Measurements from ENCODE around the gene CD52. TPM values are rescaled to one million over a fixed set of nuclear protein-coding genes. Genes with fewer than 3 reads are reported as not detected.

The CD52 gene
- total and polyA plus RNA-seq, 7 donors: 2.1 to 4.2 (median 3.9) TPM

DNA sequence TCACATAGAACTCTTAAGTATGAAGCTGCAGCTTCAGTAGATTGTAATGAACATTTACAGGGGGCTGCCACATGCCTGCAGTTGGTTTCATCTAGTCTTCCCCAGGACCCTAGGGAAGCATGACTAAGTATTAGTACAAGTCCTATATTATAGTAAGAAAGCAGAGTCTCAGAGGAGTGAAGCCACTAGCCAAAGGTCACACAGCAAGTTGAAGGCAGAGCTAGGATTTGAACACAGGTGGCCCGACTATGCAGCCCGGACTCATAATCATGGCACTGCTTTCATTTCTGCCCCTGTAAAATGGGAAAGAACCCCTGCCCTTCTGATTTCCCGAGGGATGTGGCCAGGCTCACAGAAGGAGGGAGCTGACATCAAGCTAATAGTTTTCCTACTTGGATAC, 44.6 kb downstream of the CD52 start:
- no peak for ATAC-seq
- no peaks in the 10 kb centered on the region for H3K9me3 ChIP-seq
- DNase-seq: peak in 1 of 2 donors; percentile 8
- peaks cover 0 to 68% (median 15%) of the 10 kb centered on the region in 3 donors for H3K27me3 ChIP-seq (ENCODE audit: insufficient read depth in 3 of 3, low read length in 2 of 3)
- intact Hi-C loops (cut with DNase I): no loop called here
- no peak overlapping the region for H3K27ac ChIP-seq
- TF ChIP-seq CTCF (IDR thresholded peaks at IDR 0.05): no peak
- WGBS, 3 donors: 85 to 93% (median 88%) methylated on average over 3 of the region's 3 CpGs
- H3K4me1 ChIP-seq: no peaks in the 10 kb centered on the region
- no peaks in the 10 kb centered on the region for H3K36me3 ChIP-seq (ENCODE audit: insufficient read depth in 1 of 2, low read depth in 1 of 2)
- H3K4me3 ChIP-seq: no peak overlapping the region

GRCh38 chr1:26363549-26364448, 46.0 kb downstream of the CD52 start:
- Histone ChIP-seq H3K9me3 (no peaks in the 10 kb centered on the region), H3K27ac (no peak overlapping the region), H3K36me3 (ENCODE audit: insufficient read depth in 1 of 2, low read depth in 1 of 2) (no peaks in the 10 kb centered on the region), H3K4me1 (no peaks in the 10 kb centered on the region), H3K27me3 (ENCODE audit: insufficient read depth in 3 of 3, low read length in 2 of 3) (peaks cover 0 to 54% (median 15%) of the 10 kb centered on the region in 3 donors), H3K4me3 (no peak overlapping the region)
- peak; percentile 85 for TF ChIP-seq CTCF (IDR thresholded peaks at IDR 0.05)
- peak; percentile 80 to 83 for DNase-seq
- 27 to 36% (median 34%) methylated on average over 26 of the region's 26 CpGs for WGBS, 3 donors
- peak; percentile 63 to 84 (median 77) for ATAC-seq
- intact Hi-C loops (cut with DNase I): no loop called here

- DNase-seq (peak in 1 of 2 donors; percentile 24), ATAC-seq (no peak)
- no peak for TF ChIP-seq CTCF (IDR thresholded peaks at IDR 0.05)
- Histone ChIP-seq H3K36me3 (ENCODE audit: insufficient read depth in 1 of 2, low read depth in 1 of 2) (no peaks in the 10 kb centered on the region), H3K4me1 (no peaks in the 10 kb centered on the region), H3K4me3 (no peak overlapping the region), H3K27me3 (ENCODE audit: insufficient read depth in 3 of 3, low read length in 2 of 3) (peaks cover 0 to 44% (median 10%) of the 10 kb centered on the region in 3 donors), H3K9me3 (no peaks in the 10 kb centered on the region), H3K27ac (no peak overlapping the region)
- intact Hi-C loops (cut with DNase I): no loop called here
- WGBS, 3 donors: 47 to 50% (median 49%) methylated on average over 8 to 9 of the region's 9 CpGs
These were observed 47.2 kb downstream of the CD52 start for GRCh38 chr1:26364956-26365355.

- Histone ChIP-seq H3K4me3 (no peak overlapping the region), H3K27ac (no peak overlapping the region), H3K9me3 (no peaks in the 10 kb centered on the region), H3K4me1 (no peaks in the 10 kb centered on the region), H3K27me3 (ENCODE audit: insufficient read depth in 3 of 3, low read length in 2 of 3) (peaks cover 0 to 24% (median 6%) of the 10 kb centered on the region in 3 donors), H3K36me3 (ENCODE audit: insufficient read depth in 1 of 2, low read depth in 1 of 2) (no peaks in the 10 kb centered on the region)
- 76 to 88% (median 83%) methylated on average over 6 of the region's 6 CpGs for WGBS, 3 donors
- DNase-seq (no peak), ATAC-seq (no peak)
- intact Hi-C loops (cut with DNase I): no loop called here
- no peak for TF ChIP-seq CTCF (IDR thresholded peaks at IDR 0.05)
These were observed 49.7 kb downstream of the CD52 start for GRCh38 chr1:26367441-26367840.

Data from psoas muscle (tissue), 8 donors.